Activated effector memory CD4-positive, alpha-beta T cell treated with Interleukin-2 at 50 U/mL for 16 hours (primary cell): ENCODE results near the gene PEDS1.
A peak's percentile ranks its signal among the peaks of the same experiment; 100 is the strongest.

Experiments
- DNase-seq: peaks from one replicate; pipeline ENCODE4 v3.0.0-alpha.2; 2020

PEDS1 gene

DNA sequence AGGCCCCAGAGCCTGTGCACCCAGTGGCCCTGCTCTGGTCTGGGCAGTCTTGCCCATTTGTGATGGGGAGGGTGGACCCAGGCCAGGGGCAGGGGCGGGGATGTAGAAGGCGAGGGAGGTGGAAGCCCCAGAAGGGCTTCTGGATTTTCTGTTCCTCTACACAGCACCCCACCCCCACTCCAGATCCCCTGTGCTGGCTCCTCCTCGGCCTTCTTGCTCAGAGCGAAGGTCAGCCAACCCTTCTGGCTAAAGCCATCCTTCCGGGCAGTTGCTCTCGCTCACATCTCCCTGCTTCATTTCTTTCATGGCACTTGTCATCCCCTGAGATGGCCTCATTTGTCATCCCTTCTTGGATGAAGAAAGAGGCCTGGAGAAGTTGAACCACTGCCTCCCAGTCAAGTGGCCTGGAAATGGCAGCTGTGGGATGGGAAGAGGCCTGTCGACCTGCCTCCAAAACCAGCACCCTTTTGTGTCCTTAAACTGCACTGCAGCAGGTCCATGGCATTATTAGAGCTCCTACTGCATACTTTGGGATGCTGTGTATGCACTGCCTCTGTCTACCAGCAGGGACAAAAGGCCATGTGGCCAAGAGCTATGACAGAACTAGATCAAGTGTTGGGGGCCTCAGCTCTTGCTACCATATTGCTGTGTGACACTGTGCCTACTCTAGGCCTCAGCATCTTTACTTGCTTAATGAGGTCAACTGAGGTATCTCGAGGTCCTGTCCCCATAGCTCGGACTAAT, 19.9 kb downstream of the PEDS1 start:
- no peak for DNase-seq

DNA sequence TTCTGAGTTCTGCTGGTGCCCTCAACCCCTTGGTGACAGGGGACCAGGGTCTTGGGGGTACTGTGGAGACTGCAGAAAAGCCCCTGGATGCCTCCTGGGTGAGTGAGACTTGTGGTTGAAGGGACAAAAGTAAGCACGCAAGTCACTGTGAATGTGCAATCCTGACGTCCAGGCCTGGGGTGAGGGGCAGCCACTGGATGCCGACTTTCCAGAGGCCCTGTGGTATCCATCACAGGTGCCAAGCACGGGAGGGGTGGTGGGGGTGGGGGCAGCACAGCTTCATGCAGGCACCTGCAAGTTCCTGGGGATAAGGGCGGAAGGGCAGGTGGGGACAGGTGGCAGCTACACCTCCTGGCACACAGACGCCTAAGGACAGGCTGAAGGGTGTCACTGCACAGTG, 20.5 kb downstream of the PEDS1 start:
- DNase-seq, result no peak

DNA sequence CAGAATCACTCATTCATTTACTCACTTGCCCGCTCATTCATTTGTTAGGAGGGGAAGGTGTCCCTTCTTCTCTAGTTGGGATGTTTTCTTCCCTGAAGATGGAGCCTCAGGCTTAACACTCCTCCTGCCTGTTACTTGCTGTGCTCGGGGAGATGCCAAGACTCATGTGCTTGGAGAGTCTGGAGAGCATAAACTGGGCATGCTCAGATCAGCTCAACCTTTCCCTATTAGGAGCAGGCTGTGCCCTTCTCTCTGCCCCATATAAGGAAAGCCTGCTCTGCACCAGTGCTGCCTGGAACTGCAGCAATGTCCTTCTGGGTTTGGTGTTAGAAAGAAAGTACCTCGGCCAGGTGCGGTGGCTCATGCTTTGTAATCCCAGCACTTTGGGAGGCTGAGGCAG, 22.5 kb downstream of the PEDS1 start:
- no peak for DNase-seq

DNA sequence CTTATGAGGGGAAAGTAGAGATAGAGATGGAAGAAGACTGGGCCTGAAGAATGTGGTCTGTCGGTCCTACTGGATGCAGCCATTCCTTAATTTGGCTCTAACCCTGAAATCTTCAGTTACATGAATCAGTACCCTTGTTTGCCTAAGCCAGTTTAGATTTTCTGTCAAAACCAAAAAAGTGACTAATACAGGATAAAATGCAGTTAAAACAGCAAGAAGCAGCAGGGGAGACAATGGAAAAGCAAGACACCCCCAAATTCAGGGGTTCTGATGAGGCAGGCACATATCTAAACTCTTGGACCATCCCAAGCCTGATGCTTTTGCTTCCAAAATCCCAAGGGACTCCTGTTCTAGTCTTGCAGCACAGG, 23.2 kb downstream of the PEDS1 start:
- no peak for DNase-seq

DNA sequence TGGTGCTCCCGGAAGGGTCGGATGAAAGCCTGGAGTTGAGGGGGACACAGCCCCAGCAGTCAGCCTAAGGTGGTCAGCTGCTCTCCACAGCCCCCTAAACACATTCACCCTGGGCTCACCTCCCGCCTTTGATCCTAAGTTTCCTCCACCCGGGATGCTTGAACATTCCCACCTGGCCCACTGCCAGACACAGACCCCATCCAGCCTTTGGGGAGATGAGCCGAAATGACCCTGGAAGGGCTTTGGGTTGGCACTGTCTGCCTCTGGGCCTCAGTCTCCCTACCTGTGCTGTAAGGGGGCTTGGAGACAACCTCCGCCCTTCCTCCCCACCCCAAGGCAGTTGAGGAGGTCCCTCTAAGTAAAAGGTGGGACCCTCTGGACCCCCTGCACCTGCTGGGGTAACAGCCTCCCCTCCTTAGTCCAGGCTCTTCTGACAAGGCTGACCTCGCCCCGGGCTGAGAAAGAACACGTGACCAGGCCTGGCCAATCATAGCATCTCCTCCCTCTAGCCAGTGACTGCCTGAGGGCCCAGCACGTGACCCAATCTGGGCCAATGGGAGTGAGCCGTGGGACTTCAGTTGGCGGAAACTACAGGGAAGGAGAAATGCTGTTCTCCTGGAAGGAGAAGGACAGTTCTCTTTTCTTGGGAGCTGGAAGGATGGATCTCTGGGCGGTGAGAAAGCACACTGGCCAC, 23.7 kb downstream of the PEDS1 start:
- no peak for DNase-seq

DNA sequence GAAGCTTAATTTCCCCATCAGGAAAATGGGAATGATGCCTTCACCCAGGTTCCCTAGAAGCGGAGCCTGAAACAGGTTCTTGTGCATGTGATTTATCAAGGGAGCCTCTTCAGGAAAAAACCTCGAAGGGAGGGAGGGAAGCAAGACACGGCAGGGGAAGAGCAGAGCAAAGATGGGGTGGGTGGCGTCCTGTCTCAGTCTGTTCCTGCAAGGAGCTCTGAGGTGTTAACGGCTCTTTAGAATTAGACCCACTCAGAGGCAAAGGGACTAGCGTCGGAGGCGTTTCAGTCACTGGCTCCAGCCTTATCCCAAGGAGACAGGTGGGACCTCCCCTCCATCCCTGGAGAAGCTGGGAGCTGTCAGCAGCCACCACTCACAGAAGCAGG, 25.0 kb downstream of the PEDS1 start:
- DNase-seq, result no peak

DNA sequence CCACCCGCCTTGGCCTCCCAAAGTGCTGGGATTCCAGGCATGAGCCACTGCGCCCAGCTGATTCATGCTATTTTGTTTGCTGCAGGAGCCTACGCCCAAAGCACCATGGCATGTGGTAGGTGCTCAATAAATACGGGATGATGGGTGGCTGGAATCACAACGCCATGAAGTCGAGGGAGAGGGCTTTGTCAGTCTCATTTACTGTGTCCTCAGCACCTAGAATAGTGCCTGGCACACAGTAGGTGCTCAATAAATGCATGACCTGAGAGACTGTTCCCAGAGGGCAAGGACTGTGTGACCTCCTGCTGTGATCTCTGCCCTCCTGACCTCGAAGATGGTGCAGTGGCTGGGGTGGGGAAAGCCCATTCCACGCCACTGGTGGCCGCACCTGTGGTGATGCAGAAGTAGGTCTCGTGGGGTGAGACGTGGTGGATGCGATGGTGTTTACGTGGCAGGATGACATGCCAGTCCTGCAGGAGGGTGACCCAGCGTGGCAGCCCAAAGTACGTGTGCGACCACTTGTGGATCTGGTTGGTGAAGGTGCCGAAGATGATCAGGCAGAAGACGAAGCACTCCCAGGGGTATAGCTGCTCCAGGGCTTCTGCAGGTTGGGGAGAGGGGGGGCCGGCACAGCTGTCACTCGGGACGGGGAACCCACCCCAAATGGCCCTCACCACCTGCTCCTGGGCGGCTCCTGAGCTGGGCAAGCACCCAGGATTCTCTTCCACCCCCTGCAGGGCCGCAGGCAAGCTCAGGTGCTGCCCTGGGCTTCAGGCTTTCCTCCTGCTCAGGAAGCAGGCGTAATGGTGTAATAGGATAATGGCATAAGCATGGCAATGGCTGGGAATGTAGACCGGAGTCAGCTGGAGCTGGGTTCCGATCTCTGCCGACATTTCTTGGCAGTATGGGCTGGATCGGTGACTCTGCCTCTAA, 25.7 kb downstream of the PEDS1 start:
- no peak for DNase-seq

DNA sequence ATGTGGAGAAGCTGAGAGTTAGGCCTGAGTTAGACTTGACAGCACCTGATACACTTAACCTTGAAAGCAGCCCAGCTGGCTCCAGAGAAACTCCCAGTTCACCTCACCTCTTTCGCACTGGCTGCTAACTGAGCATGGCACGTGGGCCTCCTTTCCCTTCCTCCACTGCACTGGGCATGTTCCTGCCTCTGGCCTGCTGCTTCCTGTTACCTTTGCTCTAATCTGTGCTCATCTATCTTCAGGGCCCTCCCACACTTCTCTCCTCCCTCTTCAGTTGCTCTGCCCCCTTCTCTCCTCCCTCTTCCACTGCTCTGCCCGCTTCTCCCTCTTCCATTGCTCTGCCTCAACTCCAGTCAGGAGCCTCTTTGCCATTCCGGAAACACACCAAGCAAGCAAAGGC, 26.9 kb downstream of the PEDS1 start:
- no peak for DNase-seq

DNA sequence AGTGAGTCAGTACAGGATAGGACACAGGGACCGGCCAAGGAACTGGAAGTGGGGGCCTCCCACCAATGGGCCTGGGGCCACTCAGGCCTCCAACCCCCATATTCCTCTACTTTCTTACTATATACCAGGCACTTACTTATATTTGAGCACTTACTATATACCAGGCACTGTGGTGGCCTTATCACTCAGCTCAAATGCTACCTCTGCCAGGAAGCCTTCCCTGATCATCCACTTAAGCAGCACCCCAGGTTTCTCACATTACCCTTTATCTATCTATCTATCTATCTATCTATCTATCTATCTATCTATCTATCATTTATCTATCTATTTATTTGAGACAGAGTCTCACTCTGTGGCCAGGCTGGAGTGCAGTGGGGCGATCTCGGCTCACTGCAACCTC, 28.2 kb downstream of the PEDS1 start:
- no peak for DNase-seq

DNA sequence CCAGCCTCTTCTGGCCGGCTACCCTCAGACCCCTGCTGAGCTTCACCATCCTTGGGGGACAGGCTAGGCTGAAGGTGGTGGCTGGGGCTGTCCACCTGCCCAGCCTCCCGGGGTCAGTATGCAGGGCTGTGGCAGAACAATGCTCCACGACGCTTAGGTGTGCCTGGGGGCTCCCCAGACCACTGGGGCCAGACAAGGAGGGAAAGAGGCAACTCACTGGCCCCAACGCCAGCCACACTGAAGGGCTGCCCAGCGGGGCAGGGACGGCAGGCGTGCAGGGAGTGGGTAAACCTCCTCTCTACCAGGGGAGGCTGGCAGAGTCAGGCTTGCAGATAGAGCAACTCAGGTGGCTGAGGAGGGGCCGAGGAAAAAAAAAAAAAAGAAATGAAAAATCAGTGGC, 29.0 kb downstream of the PEDS1 start:
- no peak for DNase-seq

DNA sequence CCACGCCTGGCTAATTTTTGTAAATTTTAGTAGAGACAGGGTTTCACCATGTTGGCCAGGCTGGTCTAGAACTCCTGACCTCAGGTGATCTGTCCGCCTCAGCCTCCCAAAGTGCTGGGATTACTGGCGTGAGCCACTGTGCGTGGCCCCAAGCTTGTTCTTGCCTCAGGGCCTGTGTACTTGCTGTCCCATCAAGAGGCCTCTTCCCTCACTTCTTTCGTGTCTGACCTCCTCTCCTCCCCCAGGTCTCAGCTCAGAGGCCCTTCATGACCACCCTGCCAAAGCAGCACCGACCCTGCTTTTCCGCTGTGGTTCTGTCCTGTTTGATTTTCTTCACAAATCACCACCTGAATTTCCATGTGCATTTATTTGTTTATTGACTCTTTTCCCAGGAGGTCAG, 30.1 kb downstream of the PEDS1 start:
- DNase-seq, result no peak

DNA sequence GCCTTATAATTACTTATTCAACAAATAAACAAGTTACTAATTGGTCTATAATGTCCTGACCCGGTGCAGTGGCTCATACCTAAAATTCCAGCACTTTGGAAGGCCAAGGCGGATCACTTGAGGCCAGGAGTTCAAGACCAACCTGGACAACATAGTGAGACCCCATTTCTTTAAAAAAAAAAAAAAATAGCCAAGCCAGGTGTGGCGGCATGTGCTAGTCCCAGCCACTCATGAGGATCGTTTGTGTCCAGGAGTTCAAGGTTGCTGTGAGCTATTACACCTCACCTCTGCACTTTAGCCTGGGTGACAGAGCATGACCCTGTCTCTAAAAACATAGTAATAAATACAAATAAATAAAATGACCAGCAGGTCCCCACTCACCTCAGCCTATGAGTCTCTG, 30.8 kb downstream of the PEDS1 start:
- DNase-seq, result no peak

DNA sequence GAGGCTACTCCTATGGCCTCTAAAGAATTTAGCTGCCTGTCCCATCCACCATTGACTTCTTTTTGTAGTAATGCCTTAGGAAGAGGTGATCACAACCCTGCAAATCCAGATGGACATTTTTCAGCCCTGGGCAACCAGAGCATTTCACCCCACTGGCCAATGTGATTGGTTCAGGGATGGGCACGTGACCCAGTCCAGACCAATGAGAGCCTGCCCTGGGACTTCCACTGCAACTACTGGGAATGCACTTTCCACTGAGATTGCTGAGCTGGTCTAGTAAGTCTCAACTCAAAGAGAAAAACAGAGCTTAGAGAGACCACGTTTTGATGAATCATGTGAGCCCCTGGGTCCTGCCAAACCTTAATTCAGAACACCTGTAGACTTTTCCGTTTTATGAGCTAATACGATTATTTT, 31.7 kb downstream of the PEDS1 start:
- no peak for DNase-seq

DNA sequence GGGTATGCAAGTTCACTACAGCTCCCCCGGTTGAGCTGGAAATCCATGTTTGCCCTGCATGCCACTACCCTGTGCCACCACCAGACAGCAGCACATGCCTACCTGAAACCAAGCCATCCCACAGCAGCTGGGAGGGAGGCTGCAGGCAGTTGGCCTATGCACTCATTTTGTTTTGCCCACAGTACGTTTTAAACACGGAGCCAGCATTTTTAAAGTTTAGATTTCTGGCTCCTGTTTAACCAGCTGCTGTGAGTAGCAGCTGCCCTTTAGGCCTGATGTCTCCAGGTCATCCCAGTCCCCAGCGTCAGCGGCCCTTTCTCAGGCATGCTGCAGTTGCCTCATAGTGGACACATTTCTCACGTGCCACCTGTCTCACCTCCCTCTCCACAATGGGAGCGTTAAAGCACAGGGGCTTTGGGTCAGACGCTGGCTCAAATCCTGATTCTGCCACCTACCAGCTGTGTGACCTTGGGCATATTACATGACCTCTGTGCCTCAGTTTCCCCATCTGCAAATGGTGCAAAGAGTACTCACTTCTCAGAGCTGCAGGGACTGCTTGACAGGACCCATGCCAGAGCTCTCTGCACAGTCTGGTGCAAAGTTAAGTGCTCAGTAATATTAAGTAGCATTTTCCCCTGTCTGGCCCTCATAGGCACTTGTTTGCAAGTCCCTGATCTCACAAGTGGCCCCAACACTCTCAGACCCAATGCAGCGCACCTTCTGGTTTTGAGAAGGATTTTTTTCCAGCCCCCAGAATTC, 32.4 kb downstream of the PEDS1 start:
- peak; percentile 47 for DNase-seq

DNA sequence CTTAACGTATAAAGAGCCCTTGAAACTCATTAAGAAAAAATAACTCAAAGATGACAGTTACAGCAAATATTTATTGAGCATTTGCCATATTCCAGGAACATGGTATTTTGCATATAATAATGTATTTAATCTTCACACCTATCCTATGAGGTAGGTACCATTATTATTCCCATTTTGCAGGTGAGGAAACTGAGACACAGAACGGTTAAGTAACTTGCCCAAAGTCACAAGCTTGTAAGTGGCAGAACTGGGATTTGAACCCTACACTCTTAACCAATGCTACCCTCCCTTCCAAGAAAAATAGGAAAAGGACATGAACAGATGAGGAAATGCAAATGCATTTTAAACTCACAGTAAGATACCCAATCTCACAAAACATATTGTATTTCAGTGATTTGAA, 35.3 kb downstream of the PEDS1 start:
- DNase-seq, result no peak

DNA sequence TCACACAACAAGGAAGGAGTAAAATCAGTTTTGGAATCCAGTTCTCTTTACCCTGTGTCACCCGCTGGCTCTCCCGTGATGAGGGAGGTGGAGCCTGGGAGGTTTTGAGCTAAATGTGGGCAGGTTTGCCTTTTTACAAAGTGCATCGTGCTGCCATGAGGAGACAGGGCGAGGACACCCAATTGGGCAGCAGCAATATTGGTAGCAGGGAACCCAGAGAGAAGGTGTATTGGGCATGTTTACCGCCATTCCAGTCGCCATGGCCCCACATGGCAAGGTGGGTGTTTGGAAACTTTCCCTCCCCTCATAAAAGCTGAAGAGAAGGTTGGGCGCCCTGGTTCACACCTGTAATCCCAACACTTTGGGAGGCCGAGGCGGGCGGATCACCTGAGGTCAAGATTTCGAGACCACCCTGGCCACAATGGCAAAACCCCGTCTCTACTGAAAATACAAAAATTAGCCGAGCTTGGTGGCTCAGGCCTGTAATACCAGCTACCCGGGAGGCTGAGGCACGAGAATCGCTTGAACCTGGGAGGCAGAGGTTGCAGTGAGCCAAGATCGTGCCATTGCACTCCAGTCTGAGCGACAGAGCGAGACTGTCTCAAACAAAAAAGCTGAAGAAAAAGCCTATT, 37.0 kb downstream of the PEDS1 start:
- no peak for DNase-seq

DNA sequence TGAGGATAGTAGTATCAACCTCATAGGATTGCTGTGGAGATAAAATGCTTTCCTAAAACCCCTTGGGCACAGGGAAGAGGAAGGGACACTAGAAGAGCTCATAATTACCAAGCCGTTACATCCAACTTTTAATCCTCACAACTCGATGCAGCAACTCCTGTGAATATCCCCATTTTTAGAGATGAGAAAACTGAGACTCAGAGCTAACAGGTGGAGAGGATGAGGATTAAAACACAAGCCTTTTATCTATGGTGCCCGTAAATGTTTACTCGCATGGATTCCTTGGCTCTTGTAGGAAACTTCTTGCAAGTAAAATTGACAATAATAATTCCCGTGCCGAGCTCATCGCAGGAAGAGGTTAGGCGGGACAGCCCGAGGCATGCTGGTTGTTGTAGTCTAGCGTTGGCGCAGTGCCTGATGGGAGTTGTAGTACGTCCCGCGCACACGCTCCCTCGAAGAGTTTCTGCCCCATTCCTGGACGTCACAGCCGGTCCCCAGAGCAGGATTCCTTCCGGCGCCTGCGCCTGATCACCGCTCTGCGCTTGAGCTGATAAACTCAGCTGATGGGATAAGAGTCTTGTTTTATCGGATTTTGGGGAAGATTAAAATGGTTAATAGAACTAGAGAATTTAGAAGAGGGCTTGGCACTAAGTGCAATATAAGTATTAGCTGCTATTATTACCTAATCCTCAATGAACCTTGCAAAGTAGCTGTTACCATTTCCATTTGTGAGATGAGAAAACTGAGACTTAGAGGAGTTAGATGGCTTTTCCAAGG, 37.7 kb downstream of the PEDS1 start:
- peak; percentile 85 for DNase-seq

DNA sequence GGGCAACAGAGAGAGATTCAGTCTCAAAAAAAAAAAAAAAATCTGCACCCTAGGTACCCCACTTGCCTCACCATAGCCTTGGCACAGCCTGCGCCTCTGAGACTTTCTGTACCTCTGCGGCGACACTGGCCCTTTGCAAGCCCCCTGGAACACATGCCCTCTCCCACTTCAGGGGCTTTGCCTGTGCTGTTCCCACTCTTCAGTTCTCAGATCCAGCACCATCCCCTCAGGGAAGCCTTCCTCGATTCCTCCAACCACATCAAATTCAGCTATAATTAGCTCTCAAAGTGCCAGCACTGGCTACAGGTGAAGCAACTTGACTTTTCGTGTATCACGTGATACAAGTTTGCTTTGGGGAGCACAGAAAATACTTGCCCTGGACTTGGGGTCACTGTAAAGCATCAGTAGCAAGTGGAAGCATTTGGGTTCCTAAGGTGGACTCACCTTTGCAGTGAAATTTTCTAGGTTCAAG, 38.4 kb downstream of the PEDS1 start:
- DNase-seq, result no peak

DNA sequence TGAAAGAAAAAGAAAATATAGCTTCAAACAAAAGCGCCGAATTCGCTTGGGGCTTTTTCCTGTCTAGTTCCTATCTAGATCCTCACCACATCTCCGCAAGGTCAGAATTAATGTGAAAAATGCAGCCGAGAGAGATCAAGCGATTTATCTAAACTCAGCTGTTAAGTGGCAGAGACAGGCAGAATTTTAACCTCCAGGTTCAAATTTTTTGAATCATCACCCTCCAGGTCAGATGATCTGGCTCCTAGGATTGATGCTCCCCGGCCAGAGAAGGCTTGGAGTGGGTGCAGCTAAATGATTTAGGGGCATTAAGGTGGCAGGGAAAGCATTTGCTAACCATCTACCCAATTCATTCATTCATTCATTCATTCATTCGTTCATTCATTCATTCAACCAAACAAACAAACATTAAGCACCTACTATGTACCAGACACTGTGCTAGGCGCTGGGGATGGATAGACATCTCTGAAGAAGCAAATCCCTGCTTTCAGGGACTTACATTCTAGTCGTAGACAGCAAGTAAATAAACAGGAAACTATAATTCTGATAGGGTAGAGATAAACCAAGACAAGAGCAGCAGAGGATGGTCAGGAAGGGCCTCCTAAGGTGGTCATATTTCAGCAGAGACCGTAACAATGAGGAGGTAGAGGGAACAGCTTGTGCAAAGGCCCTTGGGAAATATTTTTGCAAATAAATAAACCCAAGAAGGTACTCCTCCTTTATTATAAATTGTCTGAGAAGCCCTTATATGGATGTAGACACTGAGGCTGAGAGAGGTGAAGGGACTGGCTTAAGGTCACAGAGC, 39.9 kb downstream of the PEDS1 start:
- no peak for DNase-seq
